ENCODE results near the gene ZNF195. TPM values are rescaled to one million over a fixed set of nuclear protein-coding genes. Genes with fewer than 3 reads are reported as not detected.
"Not testable (repeated sequence)": the region's sequence is repeated elsewhere in the genome, so short reads cannot be mapped to it uniquely, and the experiment has no call there.

The ZNF195 gene
- 10 to 100 TPM; 33.8 to 34.3 TPM for total RNA-seq

GRCh38 chr11:3378426-3379423 is at the start of gene ZNF195:
Gene ZNF195, minus strand, starts transcription at chr11:3379146. Its CDS starts 106 bp downstream, at chr11:3379040.
- H3K4me3 Mint-ChIP-seq: peak within 1 kb of the TSS; percentile 90
- peaks cover 42% of the 10 kb centered on the region for H3K36me3 Mint-ChIP-seq
- H3K27ac Mint-ChIP-seq: peak within 1 kb of the TSS; percentile 95
- H3K27me3 Mint-ChIP-seq: no peaks in the 10 kb centered on the region
- intact Hi-C loops (cut with micrococcal nuclease): loop anchor here (1.0 to 5.0 kb wide), 3 partner anchors 45 to 386 kb away; partner anchors contain the start of genes CARS1 and NAP1L4
- DNase-seq: peak; percentile 100
- H3K9me3 Mint-ChIP-seq: no peaks in the 10 kb centered on the region
- peaks cover 45% of the 10 kb centered on the region for H3K4me1 Mint-ChIP-seq (ENCODE audit: low read depth)
- POLR2A ChIA-PET: interaction anchor here (0.6 to 2.6 kb wide), 6 partner anchors 9 to 1995 kb away, joined by 3 to 7 read pairs (median 4); partner anchors contain the start of genes NAP1L4 and PGAP2
- CTCF ChIA-PET: interaction anchor here (1.0 to 2.7 kb wide), 6 partner anchors 25 to 43 kb away, joined by 3 to 15 read pairs (median 4); no protein-coding TSS in a partner anchor

- intact Hi-C loops (cut with micrococcal nuclease); H3K4me1 Mint-ChIP-seq (ENCODE audit: low read depth); CTCF ChIA-PET; H3K4me3 Mint-ChIP-seq; H3K36me3 Mint-ChIP-seq; H3K27ac Mint-ChIP-seq; H3K27me3 Mint-ChIP-seq; H3K9me3 Mint-ChIP-seq; POLR2A ChIA-PET; DNase-seq: not testable (repeated sequence)
Measured at GRCh38 chr11:3428076-3428475, 49.1 kb upstream of the ZNF195 start.

DNA sequence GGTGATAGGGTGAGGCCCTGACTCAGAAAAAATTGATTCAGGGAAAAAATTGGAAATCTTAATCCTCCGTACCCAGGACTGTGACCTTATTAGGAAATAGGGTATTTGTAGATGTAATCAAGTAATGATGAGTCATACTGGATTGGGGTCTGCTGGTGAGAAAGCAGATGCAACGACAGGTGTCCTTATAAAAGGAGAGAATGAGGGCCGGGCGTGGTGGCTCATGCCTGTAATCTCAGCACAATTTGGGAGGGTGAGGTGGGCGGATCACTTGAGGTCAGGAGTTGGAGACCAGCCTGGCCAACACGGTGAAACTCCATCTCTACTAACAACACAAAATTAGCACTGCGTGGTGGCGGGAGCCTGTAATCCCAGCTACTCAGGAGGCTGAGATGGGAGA is 47.6 kb upstream of the ZNF195 start:
- H3K4me3 Mint-ChIP-seq; H3K4me1 Mint-ChIP-seq (ENCODE audit: low read depth); intact Hi-C loops (cut with micrococcal nuclease); CTCF ChIA-PET; POLR2A ChIA-PET; H3K27ac Mint-ChIP-seq; H3K36me3 Mint-ChIP-seq; H3K9me3 Mint-ChIP-seq; H3K27me3 Mint-ChIP-seq; DNase-seq: not testable (repeated sequence)

DNA sequence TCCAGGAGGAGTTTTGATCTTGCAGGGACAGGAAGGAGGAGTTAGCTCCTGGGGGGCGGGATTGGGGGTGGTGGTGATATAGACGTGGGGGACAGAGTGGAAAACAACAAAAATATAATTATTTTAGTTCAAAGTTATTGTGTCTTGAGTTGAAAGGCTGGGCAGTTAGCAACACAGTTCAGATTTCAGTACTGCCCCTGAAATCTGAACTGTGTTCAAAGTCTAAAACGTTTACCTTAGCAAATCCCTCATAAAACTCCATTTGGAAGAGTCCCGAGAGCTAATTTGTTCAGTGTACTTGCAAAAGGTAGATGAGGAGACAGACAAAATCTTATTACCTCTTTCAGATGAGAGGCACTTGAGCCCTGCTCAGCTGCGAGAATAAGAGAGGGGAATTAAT is 45.0 kb upstream of the ZNF195 start:
- H3K27ac Mint-ChIP-seq, DNase-seq, H3K9me3 Mint-ChIP-seq, H3K36me3 Mint-ChIP-seq, H3K27me3 Mint-ChIP-seq, POLR2A ChIA-PET, CTCF ChIA-PET: not testable (repeated sequence)
- H3K4me1 Mint-ChIP-seq (ENCODE audit: low read depth): peaks cover 11% of the 10 kb centered on the region
- peak overlapping the region; percentile 86 for H3K4me3 Mint-ChIP-seq
- intact Hi-C loops (cut with micrococcal nuclease): loop anchor here (1.0 to 2.0 kb wide), 2 partner anchors 45 to 433 kb away; partner anchors contain the start of gene ZNF195

- H3K9me3 Mint-ChIP-seq, POLR2A ChIA-PET, DNase-seq, CTCF ChIA-PET, H3K36me3 Mint-ChIP-seq, H3K27me3 Mint-ChIP-seq: not testable (repeated sequence)
- H3K27ac Mint-ChIP-seq: peak overlapping the region; percentile 54
- peaks cover 11% of the 10 kb centered on the region for H3K4me1 Mint-ChIP-seq (ENCODE audit: low read depth)
- H3K4me3 Mint-ChIP-seq: peak overlapping the region; percentile 86
- intact Hi-C loops (cut with micrococcal nuclease): loop anchor here (1.0 to 2.0 kb wide), 2 partner anchors 44 to 432 kb away; partner anchors contain the start of gene ZNF195
Measured at GRCh38 chr11:3423138-3423731, 44.3 kb upstream of the ZNF195 start.

DNA sequence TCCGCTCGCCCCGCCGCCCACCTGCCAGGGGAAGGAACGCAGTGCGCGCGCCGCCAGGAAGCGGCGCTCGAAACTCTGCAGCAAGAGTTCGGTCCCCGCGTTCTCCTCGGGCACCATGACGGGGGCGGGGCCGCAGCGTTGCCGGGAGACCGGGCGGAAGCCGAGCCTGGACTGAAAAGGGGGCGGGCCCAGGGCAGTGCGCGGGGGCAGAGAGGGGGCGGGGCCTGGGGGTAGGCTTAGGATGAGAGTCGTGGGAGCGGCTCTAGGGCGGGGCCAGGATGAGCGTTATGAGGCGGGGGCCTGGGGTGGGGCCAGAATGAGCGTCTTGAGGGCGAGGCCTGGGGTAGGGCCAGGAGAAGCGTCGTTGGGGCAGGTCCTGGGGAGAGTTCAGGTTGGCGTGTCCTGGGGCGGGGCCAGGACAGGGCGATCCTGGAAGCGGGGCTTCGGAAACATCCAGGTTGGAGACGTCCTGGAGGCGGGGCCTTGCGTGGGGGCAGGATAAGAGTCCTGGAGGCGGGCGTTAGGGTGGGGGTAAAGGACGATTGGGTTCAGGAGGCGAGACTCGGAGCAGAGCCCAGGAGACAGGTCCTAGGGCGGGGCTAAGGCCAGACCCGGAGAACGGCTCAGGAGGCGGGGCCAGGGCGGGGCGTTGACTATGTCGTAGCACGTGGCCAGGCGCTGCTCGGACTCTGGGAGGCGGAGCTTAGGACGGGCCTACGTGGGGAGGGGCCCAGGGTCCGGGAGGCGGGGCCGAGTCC is 43.6 kb upstream of the ZNF195 start:
- H3K27ac Mint-ChIP-seq: peak overlapping the region; percentile 91
- peak; percentile 99 for DNase-seq
- CTCF ChIA-PET, H3K36me3 Mint-ChIP-seq, POLR2A ChIA-PET, H3K9me3 Mint-ChIP-seq, H3K27me3 Mint-ChIP-seq: not testable (repeated sequence)
- peaks cover 11% of the 10 kb centered on the region for H3K4me1 Mint-ChIP-seq (ENCODE audit: low read depth)
- intact Hi-C loops (cut with micrococcal nuclease): loop anchor here (1.0 to 2.0 kb wide), 2 partner anchors 43 to 432 kb away; partner anchors contain the start of gene ZNF195
- H3K4me3 Mint-ChIP-seq: peak overlapping the region; percentile 86

DNA sequence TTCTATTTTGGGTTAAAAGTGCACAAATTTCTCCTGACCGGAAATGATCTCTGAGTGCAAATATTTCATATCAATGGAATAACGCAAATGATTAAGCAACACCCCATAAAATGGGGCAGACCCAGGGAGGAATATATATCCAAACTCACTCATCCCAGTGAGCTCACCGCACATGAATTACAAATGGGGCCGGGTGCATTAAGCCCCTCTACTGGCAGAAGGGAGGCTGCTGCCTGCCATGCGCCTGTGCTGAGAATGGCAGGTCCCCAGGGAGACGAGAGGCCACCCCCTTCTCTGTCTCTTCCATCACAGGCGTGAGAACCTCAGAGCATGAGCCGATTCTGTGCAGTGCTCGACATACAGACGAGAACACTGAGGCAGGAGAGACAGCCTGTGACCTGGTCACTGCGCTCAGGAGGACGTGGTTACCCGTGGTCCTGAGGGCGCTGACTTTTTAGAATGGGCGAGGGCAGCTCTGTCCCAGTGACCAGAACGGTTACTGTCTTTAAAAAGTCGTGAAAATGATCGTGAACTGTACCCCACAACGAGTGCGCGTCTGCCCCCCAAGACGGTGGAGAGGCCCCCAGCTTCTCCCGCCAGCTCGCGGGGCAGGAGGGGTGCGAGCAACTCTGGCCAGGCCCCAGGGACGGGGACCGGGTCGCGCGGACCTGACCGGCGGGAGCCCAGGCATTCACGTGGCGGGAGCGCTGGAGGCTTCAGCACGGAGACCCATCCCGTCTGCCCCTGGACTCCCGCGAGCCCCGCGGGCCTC is 42.8 kb upstream of the ZNF195 start:
- POLR2A ChIA-PET: not testable (repeated sequence)

DNA sequence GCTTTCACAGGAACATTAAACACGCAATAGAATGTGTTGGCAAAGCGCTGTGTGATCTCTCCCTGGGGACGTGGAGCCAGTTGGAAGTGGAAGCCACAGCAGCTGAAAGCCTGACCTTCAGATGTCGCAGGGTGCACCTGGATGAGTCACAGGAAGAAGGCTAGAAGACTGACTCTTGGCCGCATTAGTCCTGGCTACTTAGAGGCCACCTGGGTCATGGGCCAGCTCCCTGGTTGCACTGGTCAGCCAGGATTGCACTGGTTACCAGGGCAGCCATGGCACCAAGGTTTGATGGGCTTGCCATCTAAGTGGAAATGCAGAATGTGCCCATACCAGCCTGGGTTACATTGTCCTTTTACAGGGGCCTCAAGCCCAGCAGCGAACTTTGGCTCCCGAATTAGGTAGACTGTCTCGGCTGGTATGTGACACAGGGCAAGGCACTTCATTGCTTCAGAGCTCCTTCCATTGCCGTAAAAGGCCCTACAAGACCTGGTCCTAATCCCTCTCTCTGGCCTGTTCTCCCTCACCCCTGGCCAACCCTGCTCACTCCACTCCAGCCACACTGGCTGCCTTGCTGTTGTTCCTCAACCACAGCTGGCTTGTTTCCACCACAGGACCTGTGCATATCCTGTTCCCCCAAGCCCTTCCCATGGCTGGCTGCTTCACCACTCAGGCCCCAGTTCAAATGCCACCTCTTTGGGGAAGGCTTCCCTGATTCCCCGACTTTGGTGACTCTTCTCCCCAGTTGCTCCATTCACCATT is 41.5 kb upstream of the ZNF195 start:
- H3K36me3 Mint-ChIP-seq; H3K4me3 Mint-ChIP-seq; H3K27ac Mint-ChIP-seq; H3K27me3 Mint-ChIP-seq; H3K9me3 Mint-ChIP-seq; POLR2A ChIA-PET; intact Hi-C loops (cut with micrococcal nuclease); DNase-seq: not testable (repeated sequence)
- CTCF ChIA-PET: interaction anchor here (0.7 to 1.3 kb wide), 5 partner anchors 10 to 79 kb away, joined by 3 read pairs; partner anchors contain the start of gene ZNF195
- peaks cover 11% of the 10 kb centered on the region for H3K4me1 Mint-ChIP-seq (ENCODE audit: low read depth)

More for the DNA sequence above, 42.8 kb upstream of the ZNF195 start:
- H3K9me3 Mint-ChIP-seq, H3K27me3 Mint-ChIP-seq, H3K36me3 Mint-ChIP-seq: not testable (repeated sequence)
- CTCF ChIA-PET: interaction anchor here (0.8 kb wide), 1 partner anchor 43 kb away, joined by 4 read pairs; the partner anchor contains the start of gene ZNF195
- peak; percentile 34 for DNase-seq
- peak overlapping the region; percentile 86 for H3K4me3 Mint-ChIP-seq
- peaks cover 11% of the 10 kb centered on the region for H3K4me1 Mint-ChIP-seq (ENCODE audit: low read depth)
- intact Hi-C loops (cut with micrococcal nuclease): loop anchor here (2.0 kb wide), 1 partner anchor 431 kb away; no protein-coding TSS in a partner anchor
- H3K27ac Mint-ChIP-seq: peak overlapping the region; percentile 38

DNA sequence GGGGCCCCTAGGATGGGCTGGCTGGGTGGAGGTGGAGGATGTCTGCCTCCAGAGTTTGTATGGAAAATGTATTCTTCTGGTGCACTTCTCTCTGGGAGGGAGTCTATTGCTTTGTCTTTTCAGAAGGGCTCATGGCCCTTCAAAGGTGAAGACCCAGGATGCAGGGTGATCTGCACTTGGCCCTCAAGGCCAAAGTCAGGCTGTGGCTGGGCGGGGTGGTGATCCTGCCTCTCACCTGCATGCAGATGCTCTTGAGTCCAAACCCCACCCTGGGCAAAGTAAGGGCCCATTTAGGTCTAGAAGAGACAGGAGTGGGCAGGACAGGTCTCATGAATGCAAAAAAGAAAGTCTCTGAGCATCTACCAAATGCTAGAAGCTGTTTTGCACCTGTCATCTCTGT is 40.5 kb upstream of the ZNF195 start:
- DNase-seq; intact Hi-C loops (cut with micrococcal nuclease); H3K4me3 Mint-ChIP-seq; H3K27me3 Mint-ChIP-seq; POLR2A ChIA-PET; H3K9me3 Mint-ChIP-seq; H3K36me3 Mint-ChIP-seq; H3K27ac Mint-ChIP-seq: not testable (repeated sequence)
- CTCF ChIA-PET: interaction anchor here (0.7 to 1.3 kb wide), 4 partner anchors 11 to 78 kb away, joined by 3 read pairs; partner anchors contain the start of gene ZNF195
- H3K4me1 Mint-ChIP-seq (ENCODE audit: low read depth): peaks cover 11% of the 10 kb centered on the region

DNA sequence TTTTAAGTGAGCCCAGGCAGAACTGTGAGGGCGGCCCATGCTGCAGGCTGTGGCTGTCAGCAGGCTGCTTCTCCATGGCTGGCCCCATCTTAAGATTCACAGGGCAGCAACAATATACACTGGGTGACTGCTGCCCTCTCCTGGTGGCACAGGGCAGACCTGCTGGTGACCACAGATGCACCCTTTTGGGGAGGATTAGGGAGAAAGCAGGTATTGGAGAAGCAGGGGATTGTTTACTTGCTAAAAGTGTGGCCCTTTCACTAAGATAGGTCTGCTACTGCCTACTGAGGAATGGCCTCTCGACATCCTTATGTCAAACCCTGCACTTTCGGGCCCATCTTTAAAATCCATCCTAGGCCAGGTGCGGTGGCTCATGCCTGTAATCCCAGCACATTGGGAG is 38.1 kb upstream of the ZNF195 start:
- H3K4me1 Mint-ChIP-seq (ENCODE audit: low read depth); H3K36me3 Mint-ChIP-seq; H3K27ac Mint-ChIP-seq; intact Hi-C loops (cut with micrococcal nuclease); POLR2A ChIA-PET; H3K9me3 Mint-ChIP-seq; H3K4me3 Mint-ChIP-seq; H3K27me3 Mint-ChIP-seq: not testable (repeated sequence)
- CTCF ChIA-PET: interaction anchor here (1.3 kb wide), 1 partner anchor 76 kb away, joined by 4 read pairs; no protein-coding TSS in a partner anchor
- peak; percentile 74 for DNase-seq

All from activated CD4-positive, alpha-beta memory T cell treated with anti-CD3 and anti-CD28 coated beads for 36 hours (primary cell).